NCI-H1930 (cell line): ENCODE measurements around the gene GCFC2.
"Not testable (repeated sequence)": the region's sequence is repeated elsewhere in the genome, so short reads cannot be mapped to it uniquely, and the experiment has no call there.

Experiments
- DNase-seq, 2 experiments: peaks; one replicate each; lab custom pipeline; 2025; lab: John Stamatoyannopoulos, UW

The GCFC2 gene

DNA sequence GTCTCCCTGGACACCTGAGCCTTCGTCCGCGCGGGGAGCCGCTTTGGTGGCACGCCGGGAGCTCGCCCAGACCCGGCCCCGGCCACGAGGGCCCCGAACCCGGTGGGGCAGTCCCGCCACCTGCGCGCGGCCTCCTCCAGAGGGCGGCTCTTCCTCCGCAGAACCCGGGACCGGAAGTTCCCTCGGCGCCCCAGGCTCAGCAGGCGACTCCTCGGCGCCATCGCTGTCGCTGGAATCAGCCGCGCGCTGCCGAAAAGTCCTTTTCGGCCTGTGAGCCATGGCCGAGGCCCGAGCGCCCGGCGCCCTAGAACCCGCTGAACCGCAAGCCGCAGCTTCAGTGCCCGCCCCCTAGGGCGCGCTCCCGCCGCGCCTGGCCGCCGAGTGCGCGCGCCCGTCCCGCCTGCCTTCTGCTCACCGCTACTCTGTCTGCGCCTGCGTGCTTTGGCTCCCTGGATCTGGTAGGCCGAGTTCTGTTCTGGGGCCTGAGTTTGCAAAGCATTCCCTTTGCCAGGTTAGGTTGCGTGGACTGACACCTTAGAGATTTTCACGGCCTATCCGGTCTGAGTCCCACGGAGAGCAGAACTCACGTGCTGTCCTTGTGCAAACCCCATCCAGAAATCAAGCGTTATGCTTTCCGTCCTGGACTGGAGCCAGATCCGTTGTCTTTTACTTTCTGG, at the start of gene GCFC2:
GCFC2 (minus strand) TSS at position 339 of the 677 bp plus-strand sequence; CDS start at position 279, 60 bp downstream.
- DNase-seq = peak; percentile 64 to 77

DNA sequence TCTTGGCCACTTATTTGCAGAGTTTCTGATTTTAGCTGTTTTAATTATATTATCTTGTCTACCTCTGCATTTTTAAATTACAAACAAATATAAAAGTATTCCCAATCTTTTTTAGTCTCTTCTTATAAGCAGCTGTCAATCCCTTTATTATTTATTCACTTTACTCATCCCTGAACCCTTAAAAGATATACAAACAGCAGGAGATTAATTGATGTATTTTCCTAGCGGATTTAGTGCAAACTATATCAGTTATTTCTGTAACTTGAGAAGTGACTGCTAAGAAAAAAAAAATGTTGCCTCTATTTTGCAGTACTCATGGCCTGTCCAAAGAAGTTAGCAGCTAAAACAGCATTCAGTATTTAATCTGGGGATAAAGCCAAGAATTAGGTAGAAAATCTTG, 42.1 kb upstream of the GCFC2 start:
- no peak for DNase-seq

- DNase-seq = no peak
These were observed 41.2 kb upstream of the GCFC2 start for GRCh38 chr2:75751824-75752468.

DNA sequence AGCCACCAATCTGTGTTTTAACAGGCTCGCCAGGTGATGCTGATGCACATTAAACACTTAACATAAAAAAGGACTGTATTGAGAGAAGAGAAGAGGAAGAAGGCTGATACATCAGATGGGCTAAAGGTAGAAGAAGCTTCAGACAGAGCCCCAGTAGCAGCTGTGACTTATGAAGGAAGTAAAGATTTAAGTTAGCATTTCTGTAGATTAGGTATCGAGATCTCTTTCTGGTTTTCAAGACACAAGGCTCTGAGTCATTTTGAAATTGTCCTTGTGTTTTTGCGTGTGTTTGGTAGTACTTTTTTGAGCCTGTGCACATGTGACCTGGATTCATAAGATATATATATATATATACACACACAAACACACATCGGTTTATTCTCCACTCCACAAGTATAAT, 40.6 kb upstream of the GCFC2 start:
- no peak for DNase-seq

DNA sequence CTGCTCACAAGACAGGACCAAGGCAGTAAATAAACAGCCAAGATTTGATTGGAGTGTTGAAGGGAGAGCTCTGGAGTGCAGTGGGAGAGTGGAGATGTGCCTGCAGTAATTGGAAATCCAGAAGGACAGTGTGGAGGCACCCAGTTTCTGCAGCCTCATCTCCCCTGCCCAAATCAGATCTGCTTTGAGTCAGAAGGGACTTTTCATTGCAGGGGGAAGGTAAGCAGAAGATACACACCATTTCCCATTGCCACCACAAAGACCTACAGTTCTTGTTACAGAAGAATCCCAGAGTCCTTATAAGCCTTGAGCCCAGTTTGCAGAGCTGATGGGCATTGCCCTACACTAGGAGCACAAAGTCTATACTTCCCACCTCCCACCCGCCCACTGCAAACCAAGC, 27.2 kb upstream of the GCFC2 start:
- DNase-seq = no peak

GRCh38 chr2:75736276-75736675, 25.6 kb upstream of the GCFC2 start:
- no peak for DNase-seq

GRCh38 chr2:75729861-75730260, 19.1 kb upstream of the GCFC2 start:
- DNase-seq = no peak

DNA sequence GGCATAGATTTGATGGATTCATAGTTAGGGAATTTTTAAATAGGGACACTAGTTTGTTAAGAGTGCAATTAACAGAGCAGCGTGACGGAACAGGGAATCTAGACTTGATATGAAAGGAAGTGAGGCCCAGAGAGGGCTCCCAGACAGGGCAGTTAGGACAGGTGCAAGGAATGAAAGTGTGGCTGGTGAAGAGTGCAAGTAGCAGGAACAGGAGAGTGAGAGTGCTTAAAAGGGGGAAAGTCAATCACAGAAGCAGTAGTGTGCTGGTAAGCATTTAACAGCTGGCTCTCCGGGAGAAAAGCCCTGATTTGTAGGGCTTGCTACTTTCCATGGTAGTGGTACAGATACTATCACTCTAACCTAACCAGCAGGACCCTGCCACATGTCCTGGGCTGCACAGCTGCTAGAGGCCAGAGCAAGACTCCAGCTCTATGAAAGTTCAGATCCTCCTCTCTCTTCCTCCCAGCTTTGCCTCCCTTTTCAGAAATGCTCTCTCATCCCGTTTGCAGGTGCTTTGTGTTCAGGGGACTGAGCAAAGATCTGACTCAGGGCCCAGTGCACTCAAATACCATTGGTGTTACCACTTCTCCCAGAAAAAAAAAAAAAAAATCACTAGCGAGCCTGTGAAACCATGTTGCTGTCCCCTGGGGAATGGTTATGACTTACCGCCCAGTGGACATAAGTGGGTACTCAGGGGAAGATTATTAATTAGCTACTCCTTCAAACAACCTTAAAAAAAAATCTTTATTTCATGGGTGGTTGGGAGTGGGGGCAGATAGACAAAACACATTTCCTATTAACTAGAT, 18.1 kb upstream of the GCFC2 start:
- no peak for DNase-seq

DNA sequence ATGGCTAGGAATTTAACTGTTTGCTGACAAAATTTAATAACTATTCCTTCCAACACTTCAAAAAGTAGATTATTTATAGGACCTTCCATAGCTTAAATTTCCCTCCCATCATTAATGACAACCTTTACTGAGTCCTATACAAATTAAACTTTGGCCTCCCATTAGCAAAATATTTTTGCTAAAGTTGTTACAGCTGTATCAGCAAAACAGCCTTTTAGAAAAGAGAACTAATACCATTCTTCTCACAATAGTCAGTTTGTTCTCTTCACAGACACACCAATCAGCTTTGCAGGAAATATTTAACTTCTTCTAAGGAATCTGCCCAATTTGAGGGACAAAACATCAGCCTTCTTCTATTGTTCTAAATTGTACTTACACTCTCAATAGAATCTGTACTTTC, 12.0 kb upstream of the GCFC2 start:
- DNase-seq = no peak

DNA sequence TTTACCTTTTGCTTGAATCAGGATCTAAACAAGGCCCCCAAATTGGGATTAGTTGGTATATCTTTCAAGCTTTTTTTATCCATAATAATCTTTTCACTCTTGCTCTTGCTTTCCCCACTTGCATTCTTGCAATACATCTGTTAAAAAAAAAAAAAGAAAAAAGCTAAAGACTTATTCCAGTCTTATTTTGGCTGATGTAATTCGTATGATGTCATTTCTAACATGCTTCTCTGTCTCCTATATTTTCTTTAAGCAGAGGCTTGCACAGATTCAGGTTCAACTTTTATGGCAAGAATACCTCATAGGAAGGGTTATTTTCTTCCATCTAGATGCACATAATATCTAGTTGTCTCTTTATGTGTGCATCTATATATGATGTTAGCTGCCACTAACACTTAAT, 9.8 kb upstream of the GCFC2 start:
- DNase-seq = no peak

DNA sequence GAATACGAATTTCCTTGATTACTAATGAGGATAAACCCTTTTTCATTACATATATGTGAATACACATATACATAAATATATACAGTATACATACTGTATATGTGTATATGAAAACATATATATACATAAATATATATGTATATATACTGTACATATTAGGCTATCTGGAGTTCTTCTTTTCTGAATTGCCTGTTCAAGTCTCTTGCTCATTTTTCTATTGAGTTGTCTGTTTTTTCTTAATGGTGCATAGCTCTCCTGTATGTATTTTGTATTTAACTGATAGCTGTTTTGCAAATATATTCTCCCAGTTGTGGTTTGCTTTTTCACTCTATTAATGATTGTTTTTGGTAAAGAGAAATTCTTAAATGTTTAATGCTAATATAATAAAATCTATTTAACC, 8.9 kb upstream of the GCFC2 start:
- DNase-seq = no peak

- DNase-seq = no peak
These were observed 5.7 kb upstream of the GCFC2 start for GRCh38 chr2:75716406-75716805.

DNA sequence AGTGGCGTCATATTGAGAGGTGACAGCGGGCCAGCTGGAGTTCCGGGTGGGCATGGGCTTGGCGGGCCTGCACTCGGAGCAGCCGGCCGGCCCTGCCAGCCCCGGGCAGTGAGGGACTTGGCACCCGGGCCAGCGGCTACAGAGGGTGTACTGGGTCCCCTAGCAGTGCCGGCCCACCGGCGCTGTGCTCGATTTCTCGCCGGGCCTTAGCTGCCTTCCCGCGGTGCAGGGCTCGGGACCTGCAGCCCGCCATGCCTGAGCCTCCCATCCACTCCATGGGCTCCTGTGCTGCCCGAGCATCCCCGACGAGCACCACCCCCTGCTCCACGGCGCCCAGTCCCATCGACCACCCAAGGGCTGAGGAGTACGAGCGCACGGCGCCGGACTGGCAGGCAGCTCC, 875 bp upstream of the GCFC2 start:
- not testable (repeated sequence) for DNase-seq

GRCh38 chr2:75710220-75710576, 517 bp downstream of the GCFC2 start:
- peak in 1 of 2 experiments; percentile 48 for DNase-seq

DNA sequence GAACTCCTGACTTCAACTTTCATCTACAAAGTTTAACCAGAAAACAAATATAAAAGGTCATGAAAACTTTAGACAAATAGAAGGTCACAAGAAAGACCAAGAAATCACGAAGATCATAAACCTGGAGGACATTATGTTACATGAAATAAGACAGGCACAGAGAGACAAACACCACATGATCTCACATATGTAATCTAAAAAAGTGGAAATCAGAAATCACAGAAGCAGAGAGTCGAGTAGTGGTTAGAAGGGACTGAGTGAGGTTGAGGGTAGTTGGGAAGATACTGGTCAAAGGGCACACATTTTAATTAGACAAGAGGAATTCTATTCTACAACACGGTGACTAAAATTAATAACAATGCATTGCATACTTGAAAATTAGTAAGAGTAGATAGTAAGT, 1.4 kb downstream of the GCFC2 start:
- no peak for DNase-seq

GRCh38 chr2:75707901-75708300, 2.8 kb downstream of the GCFC2 start:
- no peak for DNase-seq

- no peak for DNase-seq
These were observed 4.8 kb downstream of the GCFC2 start for GRCh38 chr2:75705921-75706320.

DNA sequence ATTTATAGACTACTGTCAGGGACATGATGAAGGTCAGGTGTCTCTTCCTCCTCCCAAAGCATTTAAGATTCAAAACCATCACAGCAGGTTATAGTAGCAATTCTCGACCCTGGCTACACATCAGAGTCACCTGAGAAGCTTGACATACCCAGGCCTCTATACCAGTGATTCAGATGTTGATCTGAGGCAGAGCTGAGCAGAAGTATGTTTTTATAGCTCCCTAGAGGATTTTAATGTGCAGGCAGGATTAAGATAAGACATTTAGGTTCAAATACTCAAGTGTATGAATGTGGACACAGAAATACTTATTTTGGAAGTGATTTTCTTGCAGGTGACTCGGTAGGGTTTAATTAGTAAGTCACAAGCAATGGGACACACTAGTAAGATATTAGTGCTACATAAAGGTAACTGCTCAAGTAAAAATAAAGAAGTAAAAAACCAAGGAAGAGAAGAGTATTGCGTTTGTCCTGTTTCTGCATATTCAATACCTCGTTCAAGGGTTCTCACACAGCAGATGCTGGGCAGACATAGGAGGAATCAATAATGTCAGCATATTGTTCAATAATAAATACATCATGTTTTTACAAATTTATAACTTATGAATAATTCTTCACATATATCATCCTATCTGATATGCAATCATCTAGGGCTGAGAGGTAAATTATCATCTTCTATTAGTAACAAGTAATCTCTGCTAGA, 7.0 kb downstream of the GCFC2 start:
- DNase-seq = no peak

GRCh38 chr2:75702593-75702992, 8.1 kb downstream of the GCFC2 start:
- no peak for DNase-seq

DNA sequence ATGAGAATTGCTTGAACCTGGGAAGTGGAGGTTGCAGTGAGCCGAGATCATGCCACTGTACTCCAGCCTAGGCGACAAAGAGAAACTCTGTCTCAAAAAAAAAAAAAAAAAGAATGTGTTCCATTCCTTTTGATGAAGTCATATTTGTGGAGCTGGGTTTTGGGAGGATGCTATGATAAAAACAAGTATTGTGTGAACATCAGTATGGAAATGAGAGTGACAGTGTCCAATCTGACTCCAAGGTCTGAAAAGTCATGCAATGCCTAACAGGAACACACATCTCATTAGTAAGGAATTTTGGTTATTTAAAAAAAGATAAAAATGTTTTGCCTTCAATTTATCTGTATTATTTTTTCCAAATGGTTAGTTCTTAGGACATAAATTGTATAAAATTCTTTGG, 11.8 kb downstream of the GCFC2 start:
- no peak for DNase-seq

- DNase-seq = no peak
These were observed 22.5 kb downstream of the GCFC2 start for GRCh38 chr2:75688196-75688595.

DNA sequence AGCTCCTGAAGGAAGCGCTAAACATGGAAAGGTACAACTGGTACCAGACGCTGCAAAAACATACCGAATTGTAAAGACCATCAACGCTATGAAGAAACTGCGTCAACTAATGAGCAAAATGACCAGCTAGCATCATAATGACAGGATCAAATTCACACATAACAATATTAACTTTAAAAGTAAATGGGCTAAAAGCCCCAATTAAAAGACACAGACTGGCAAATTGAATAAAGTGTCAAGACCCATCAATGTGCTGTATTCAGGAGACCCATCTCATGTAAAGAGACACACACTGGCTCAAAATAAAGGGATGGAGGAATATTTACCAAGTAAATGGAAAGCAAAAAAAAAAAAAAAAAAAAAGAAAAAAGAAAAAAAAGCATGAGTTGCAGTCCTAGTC, 27.3 kb downstream of the GCFC2 start:
- not testable (repeated sequence) for DNase-seq

GRCh38 chr2:75680402-75680801, 30.3 kb downstream of the GCFC2 start:
- no peak for DNase-seq
